K562 (cell line): ENCODE data around the gene MKLN1.

ENCODE experiments used
- CTCF ChIP-seq, 3 experiments: IDR thresholded peaks in 2 of 3; conservative IDR thresholded peaks in 1 of 3; 2 replicates each; pipeline ENCODE4 v1.5.1; 2011 to 2012; ENCODE audit warnings: low read length in 3 of 3, mild to moderate bottlenecking in 3 of 3, control low read depth in 2 of 3, improper control_type of control experiment in 1 of 3, inconsistent platforms in 1 of 3, low read depth in 1 of 3, mixed read lengths in 1 of 3, moderate library complexity in 1 of 3; ENCODE audit not compliant: insufficient read depth in 2 of 3
- EP300 ChIP-seq: IDR thresholded peaks from 2 replicates; pipeline ENCODE4 v1.6.1; 2012; ENCODE audit warnings: low read length, improper control_type of control experiment
- EZH2 ChIP-seq: IDR thresholded peaks from 2 replicates; pipeline ENCODE4 v1.6.1; 2012; ENCODE audit warnings: low read depth, mild to moderate bottlenecking, inconsistent platforms, low read length, borderline replicate concordance
- HCFC1 ChIP-seq: IDR thresholded peaks from 2 replicates; pipeline ENCODE4 v1.6.1; 2012; ENCODE audit warnings: low read depth, low read length, improper control_type of control experiment
- ID3 ChIP-seq, 2 experiments: fragments of 250-450 bp in 1 of 2; fragments of 450-650 bp in 1 of 2; sonication (Bioruptor Pico) in 1 of 2; IDR thresholded peaks; 2 replicates each; pipeline versions ENCODE4 v1.6.1 to v1.8.0; 2016 to 2021; ENCODE audit warnings: mild to moderate bottlenecking in 2 of 2, moderate library complexity in 2 of 2, missing compliant biosample characterization in 1 of 2, missing genetic modification characterization in 1 of 2
- MEF2A ChIP-seq: IDR thresholded peaks from 2 replicates; pipeline ENCODE4 v1.6.1; 2011; ENCODE audit warnings: low read depth, mild to moderate bottlenecking, low read length, moderate library complexity; ENCODE audit not compliant: control insufficient read depth
- TEAD4 ChIP-seq, 2 experiments: sonication (generic) in 1 of 2; formaldehyde crosslinking in 1 of 2; IDR thresholded peaks; 2 replicates each; pipeline versions ENCODE4 v1.6.1 to v1.8.0; 2012 to 2022; ENCODE audit warnings: borderline replicate concordance in 1 of 2, inconsistent platforms in 1 of 2, low read length in 1 of 2, mild to moderate bottlenecking in 1 of 2, missing genetic modification reagents in 1 of 2
- ZNF274 ChIP-seq: IDR thresholded peaks from 2 replicates; pipeline ENCODE4 v1.6.1; 2011; ENCODE audit warnings: low read depth, mild to moderate bottlenecking, low read length, moderate library complexity, borderline replicate concordance

- TF ChIP-seq CTCF (IDR thresholded peaks at IDR 0.05 in 2 of 3, conservative IDR thresholded peaks at IDR 0.05 in 1 of 3; ENCODE audit: insufficient read depth in 2 of 3, low read depth in 1 of 3, low read length in 3 of 3) (no peak), EP300 (no peak), EZH2 (no peak), ZNF274 (no peak), MEF2A (no peak), ID3 (CRISPR knock-in tag; IDR thresholded peaks at IDR 0.05) (no peak), ID3 (tag; IDR thresholded peaks at IDR 0.05) (no peak), TEAD4 (IDR thresholded peaks at IDR 0.05; ENCODE audit: low read length) (no peak), TEAD4 (CRISPR knock-in tag; IDR thresholded peaks at IDR 0.05; ENCODE audit: borderline replicate concordance) (no peak), HCFC1 (no peak)
These were observed 199.8 kb downstream of the MKLN1 start for GRCh38 chr7:131527456-131527855.
